GM21786 (cell line): ENCODE measurements around the gene NT5DC1.

ENCODE experiments used
- ATAC-seq: cut with Tn5 transposase; IDR thresholded peaks from one replicate; pipeline ENCODE4 v1.9.1; 2021; ENCODE audit not compliant: unreplicated experiment

NT5DC1 gene

GRCh38 chr6:116189472-116189871 lies 88.8 kb downstream of the NT5DC1 start:
- ATAC-seq: no peak

GRCh38 chr6:116190550-116190949 lies 89.9 kb downstream of the NT5DC1 start:
- ATAC-seq: no peak

- ATAC-seq: no peak
Observed at GRCh38 chr6:116191881-116192280, 91.2 kb downstream of the NT5DC1 start.

DNA sequence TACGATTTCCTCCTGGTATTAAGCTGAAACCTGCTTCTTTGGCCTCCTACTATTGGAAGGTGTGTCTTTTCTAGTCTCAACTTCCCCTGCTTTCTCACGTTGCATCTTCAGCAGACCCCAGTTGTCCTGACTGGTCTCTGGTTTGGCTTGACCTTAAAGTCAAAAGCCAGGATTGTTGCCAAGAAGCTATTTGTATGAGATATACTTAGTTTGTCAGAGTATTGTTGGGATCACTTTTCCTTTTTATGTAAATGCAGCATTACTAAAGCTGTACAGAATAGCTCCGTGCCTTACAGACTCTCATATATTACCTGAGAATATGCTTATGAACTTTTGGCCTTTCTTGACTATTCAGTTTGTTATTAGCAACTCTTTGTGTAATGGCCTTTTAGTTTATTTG lies 92.1 kb downstream of the NT5DC1 start:
- no peak for ATAC-seq

- no peak for ATAC-seq
Observed at GRCh38 chr6:116196841-116197240, 96.2 kb downstream of the NT5DC1 start.

- ATAC-seq: no peak
Observed at GRCh38 chr6:116200619-116201249, 100.1 kb downstream of the NT5DC1 start.

DNA sequence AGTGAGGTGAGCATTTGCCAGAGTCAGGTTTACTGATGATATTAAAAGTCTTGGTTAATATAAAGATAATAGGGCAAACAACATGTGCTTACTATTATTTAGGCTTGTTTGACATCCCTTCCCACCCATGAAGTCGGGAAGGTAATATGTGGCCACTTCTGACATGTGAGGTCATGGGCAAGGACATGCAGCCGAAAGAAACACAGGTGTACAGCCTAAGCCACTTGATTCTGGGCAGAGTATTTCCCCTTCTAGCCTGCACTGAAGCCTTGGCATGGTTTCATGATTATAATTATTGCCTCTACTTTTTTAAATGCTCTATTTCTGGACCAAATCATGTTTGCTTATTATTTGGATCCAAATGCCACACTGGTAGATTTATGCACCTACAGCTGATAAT lies 100.9 kb downstream of the NT5DC1 start:
- ATAC-seq: no peak

- no peak for ATAC-seq
Observed at GRCh38 chr6:116205281-116205680, 104.6 kb downstream of the NT5DC1 start.

- ATAC-seq: no peak
Observed at GRCh38 chr6:116206231-116206903, 105.7 kb downstream of the NT5DC1 start.

GRCh38 chr6:116208056-116208785 lies 107.6 kb downstream of the NT5DC1 start:
- ATAC-seq: no peak

GRCh38 chr6:116210316-116210715 lies 109.7 kb downstream of the NT5DC1 start:
- no peak for ATAC-seq

- ATAC-seq: no peak
Observed at GRCh38 chr6:116210750-116211425, 110.2 kb downstream of the NT5DC1 start.

DNA sequence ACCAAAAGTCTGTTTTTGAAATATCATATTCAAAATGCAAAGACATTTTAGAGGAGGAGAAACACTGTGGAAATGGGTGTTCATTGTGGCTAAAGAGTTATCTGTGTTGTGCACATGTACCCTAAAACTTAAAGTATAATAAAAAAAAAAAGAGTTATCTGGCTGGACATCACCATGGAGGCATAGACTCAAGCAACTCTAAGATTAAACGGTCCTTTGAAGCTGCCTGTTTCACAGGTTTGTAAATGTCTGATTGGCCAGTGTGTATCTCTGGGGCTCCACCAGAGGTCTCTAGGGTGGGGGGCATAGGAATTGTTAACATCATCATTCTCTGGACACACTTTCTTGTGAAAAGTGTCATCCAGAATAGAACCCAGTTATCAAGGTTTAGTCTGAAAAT lies 114.0 kb downstream of the NT5DC1 start:
- ATAC-seq: no peak

- ATAC-seq: no peak
Observed at GRCh38 chr6:116215414-116215813, 114.8 kb downstream of the NT5DC1 start.

DNA sequence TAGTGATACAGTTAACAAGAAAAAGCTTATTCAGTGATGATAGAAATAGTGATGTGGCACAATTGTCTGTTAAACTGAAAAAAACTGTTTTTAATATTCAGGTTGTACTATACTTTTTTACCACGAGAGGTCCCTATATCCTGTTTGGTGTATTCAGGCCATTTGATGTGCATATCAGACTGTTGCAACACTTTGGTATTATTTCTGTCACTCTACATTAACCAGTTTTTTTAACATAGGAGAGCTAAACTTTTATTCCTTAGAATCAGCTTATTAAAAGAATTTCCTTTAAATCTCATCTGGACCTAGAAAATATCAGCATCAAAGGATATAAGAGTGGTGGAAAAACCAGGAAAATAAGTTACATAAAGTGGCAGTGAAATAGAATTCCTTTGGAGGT lies 116.4 kb downstream of the NT5DC1 start:
- ATAC-seq: peak; percentile 67

DNA sequence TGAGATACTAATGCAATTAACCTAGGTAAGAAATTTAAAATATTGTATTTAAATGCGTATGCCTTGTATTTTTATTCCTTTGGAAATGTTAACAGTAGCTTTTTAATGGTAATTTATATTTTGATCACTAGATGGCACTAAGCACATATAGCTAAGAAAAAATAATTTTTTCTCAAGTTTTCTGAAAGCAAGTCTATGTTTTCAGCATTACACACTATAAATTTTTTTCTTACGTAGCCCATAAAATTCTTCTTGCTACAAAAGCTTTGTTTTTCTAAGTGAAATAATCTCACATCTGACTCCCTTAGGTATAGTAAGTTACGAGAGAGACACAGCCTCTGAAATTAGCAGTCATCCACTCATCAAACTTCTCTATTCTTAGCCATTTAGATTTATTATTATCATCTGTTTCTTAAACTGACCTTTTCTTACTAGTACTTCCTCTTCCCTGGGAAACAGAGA lies 117.5 kb downstream of the NT5DC1 start:
- ATAC-seq: no peak

- ATAC-seq: no peak
Observed at GRCh38 chr6:116218866-116219265, 118.2 kb downstream of the NT5DC1 start.

GRCh38 chr6:116221067-116221466 lies 120.4 kb downstream of the NT5DC1 start:
- no peak for ATAC-seq

GRCh38 chr6:116221911-116222310 lies 121.3 kb downstream of the NT5DC1 start:
- ATAC-seq: no peak

GRCh38 chr6:116223355-116223754 lies 122.7 kb downstream of the NT5DC1 start:
- no peak for ATAC-seq

DNA sequence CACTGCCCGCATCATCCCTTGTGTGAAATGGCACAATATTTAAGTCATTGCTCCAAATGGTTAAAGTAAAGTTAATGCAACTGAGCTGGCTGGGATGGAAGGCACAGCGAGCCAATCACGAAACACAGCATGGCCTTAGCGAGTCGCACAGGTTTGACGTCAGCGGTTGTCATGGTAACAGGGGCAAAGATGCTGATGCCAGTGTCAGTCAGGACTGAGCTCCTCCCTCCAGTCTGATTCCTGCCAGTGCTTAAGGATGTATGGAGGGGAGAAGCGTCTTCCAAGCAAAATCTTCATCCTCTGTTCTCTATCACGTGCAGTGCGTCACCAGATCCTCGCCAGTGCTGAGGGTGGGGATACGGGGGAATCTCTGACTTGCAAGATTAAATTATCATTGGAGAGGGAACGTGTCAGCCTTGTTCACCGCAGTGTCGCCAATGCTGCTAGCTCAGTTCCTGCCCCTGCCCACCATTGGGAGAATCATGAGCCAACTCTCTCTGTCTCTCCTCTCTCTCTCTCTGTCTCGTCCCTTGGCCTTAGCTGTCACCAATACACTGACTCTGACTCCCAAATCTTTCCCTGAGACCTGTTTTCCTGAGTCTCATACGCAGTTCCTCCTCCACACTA lies 128.7 kb downstream of the NT5DC1 start:
- no peak for ATAC-seq
